GM23338 (cell line): Measurements from ENCODE around the gene ZBTB34. TPM values are rescaled to one million over a fixed set of nuclear protein-coding genes. Genes with fewer than 3 reads are reported as not detected.
A peak's percentile ranks its signal among the peaks of the same experiment; 100 is the strongest.

ENCODE experiments used
- ATAC-seq: fragments of 200-7000 bp; cut with Tn5 transposase; 3 replicates; pipeline ENCODE4 v1.9.1; 2020
- DNase-seq: peaks from one replicate; pipeline ENCODE4 v3.0.0-alpha.2; 2015; ENCODE audit warnings: low spot score
- H2AFZ ChIP-seq: fragments of 200-600 bp; sonication (generic); 2 replicates; pipeline ENCODE4 v1.8.0; 2016; ENCODE audit warnings: antibody characterized with exemption, mild to moderate bottlenecking, moderate library complexity
- H3F3A ChIP-seq: fragments of 200-600 bp; sonication (generic); replicated peaks from 2 replicates; pipeline ENCODE4 v1.8.0; 2017; ENCODE audit warnings: antibody characterized with exemption, mixed run types, low read depth
- H3K27ac ChIP-seq: fragments of 200-600 bp; sonication (generic); 2 replicates; pipeline ENCODE4 v1.6.1; 2016; ENCODE audit warnings: low read depth
- H3K27me3 ChIP-seq: fragments of 200-600 bp; sonication (generic); 2 replicates; pipeline ENCODE4 v1.8.0; 2016; ENCODE audit warnings: mild to moderate bottlenecking, mixed run types, moderate library complexity; ENCODE audit not compliant: insufficient read depth
- H3K36me3 ChIP-seq: fragments of 200-600 bp; sonication (generic); 2 replicates; pipeline ENCODE4 v1.8.0; 2016; ENCODE audit warnings: mild to moderate bottlenecking; ENCODE audit not compliant: insufficient read depth
- H3K4me1 ChIP-seq: fragments of 200-600 bp; sonication (generic); 2 replicates; pipeline ENCODE4 v1.8.0; 2016; ENCODE audit warnings: mild to moderate bottlenecking, moderate library complexity; ENCODE audit not compliant: insufficient read depth
- H3K4me2 ChIP-seq: fragments of 200-600 bp; sonication (generic); 2 replicates; pipeline ENCODE4 v1.7.1; 2017; ENCODE audit warnings: mixed run types
- H3K4me3 ChIP-seq: fragments of 200-600 bp; sonication (generic); 2 replicates; pipeline ENCODE4 v1.6.1; 2016; ENCODE audit warnings: mixed run types
- H3K79me2 ChIP-seq: fragments of 200-600 bp; sonication (generic); replicated peaks from 2 replicates; pipeline ENCODE4 v1.8.0; 2017; ENCODE audit warnings: mild to moderate bottlenecking; ENCODE audit not compliant: insufficient read depth
- H3K9me2 ChIP-seq: fragments of 200-600 bp; sonication (generic); 2 replicates; pipeline ENCODE4 v1.8.0; 2017; ENCODE audit not compliant: insufficient read depth
- H4K20me1 ChIP-seq: fragments of 200-600 bp; sonication (generic); replicated peaks from 2 replicates; pipeline ENCODE4 v1.8.0; 2017; ENCODE audit warnings: mild to moderate bottlenecking; ENCODE audit not compliant: insufficient read depth
- H3K27ac Mint-ChIP-seq: 2 replicates; pipeline ENCODE4 v1.8.0; 2020; ENCODE audit warnings: inconsistent platforms, mild to moderate bottlenecking, moderate library complexity, mixed read lengths
- H3K27me3 Mint-ChIP-seq: 3 replicates; pipeline ENCODE4 v1.8.0; 2022; ENCODE audit warnings: low read depth, mild to moderate bottlenecking, moderate library complexity, mixed read lengths, inconsistent platforms; ENCODE audit not compliant: insufficient read depth, poor library complexity
- H3K36me3 Mint-ChIP-seq: 3 replicates; pipeline ENCODE4 v1.8.0; 2021; ENCODE audit warnings: low read depth, mild to moderate bottlenecking, inconsistent platforms, moderate library complexity, mixed read lengths
- H3K4me1 Mint-ChIP-seq: 3 replicates; pipeline ENCODE4 v1.8.0; 2020; ENCODE audit warnings: mild to moderate bottlenecking, inconsistent platforms, mixed read lengths
- H3K4me3 Mint-ChIP-seq: 3 replicates; pipeline ENCODE4 v1.8.0; 2021; ENCODE audit warnings: moderate library complexity, mild to moderate bottlenecking, inconsistent platforms, mixed read lengths
- H3K9me3 Mint-ChIP-seq: 3 replicates; pipeline ENCODE4 v1.8.0; 2020; ENCODE audit warnings: moderate library complexity, mild to moderate bottlenecking, inconsistent platforms, mixed read lengths
- CREB1 ChIP-seq: fragments of 250-450 bp; sonication (Bioruptor Pico); IDR thresholded peaks from 2 replicates; pipeline ENCODE4 v1.5.0; 2020; ENCODE audit warnings: low read depth, mild to moderate bottlenecking, moderate library complexity
- ETS1 ChIP-seq: IDR thresholded peaks from 2 replicates; pipeline ENCODE4 v1.6.1; 2016; ENCODE audit warnings: antibody characterized with exemption
- EZH2 ChIP-seq: fragments of 200-600 bp; sonication (generic); IDR thresholded peaks from one replicate; pipeline ENCODE4 v1.8.0; 2017; ENCODE audit warnings: antibody characterized with exemption, mild to moderate bottlenecking, low read depth; ENCODE audit not compliant: unreplicated experiment
- EZH2phosphoT487 ChIP-seq: fragments of 200-600 bp; sonication (generic); IDR thresholded peaks from one replicate; pipeline ENCODE4 v1.8.1; 2018; ENCODE audit warnings: antibody characterized with exemption; ENCODE audit not compliant: unreplicated experiment
- NANOG ChIP-seq: IDR thresholded peaks from 2 replicates; pipeline ENCODE4 v1.6.1; 2016; ENCODE audit warnings: antibody characterized with exemption, borderline replicate concordance
- POLR2AphosphoS5 ChIP-seq: IDR thresholded peaks from 2 replicates; pipeline ENCODE4 v1.6.1; 2016; ENCODE audit warnings: antibody characterized with exemption, low read depth
- ZNF114 ChIP-seq: fragments of 250-450 bp; sonication (Bioruptor Pico); IDR thresholded peaks from 2 replicates; pipeline ENCODE4 v1.5.0; 2020; ENCODE audit warnings: mild to moderate bottlenecking, moderate library complexity
- ZNF331 ChIP-seq: fragments of 250-450 bp; sonication (Bioruptor Pico); IDR thresholded peaks from 2 replicates; pipeline ENCODE4 v1.5.0; 2020; ENCODE audit warnings: low read depth, mild to moderate bottlenecking, moderate library complexity
- polyA plus RNA-seq: library from polyadenylated mRNA; unstranded; fragments of >200 nt; fragmentation: Nextera tagmentation; extraction: Ambion mirVana; gene quantifications from 2 replicates; pipeline ENCODE4 v1.2.1, GENCODE V29; 2016
- total RNA-seq: library from RNA; depleted of rRNA; stranded (reverse); fragments of >200 nt; shearing (Covaris generic); gene quantifications from 2 replicates; pipeline ENCODE4 v1.2.3, GENCODE V29; 2014
- TF ChIP-seq, protein P1 (sequence below): IDR thresholded peaks from one replicate; pipeline ENCODE4 v1.6.1; 2018; ENCODE audit warnings: antibody characterized with exemption; ENCODE audit not compliant: unreplicated experiment

ZBTB34 gene
- total and polyA plus RNA-seq, 2 experiments from 2014 or later, result 6.4 to 21.9 TPM

DNA sequence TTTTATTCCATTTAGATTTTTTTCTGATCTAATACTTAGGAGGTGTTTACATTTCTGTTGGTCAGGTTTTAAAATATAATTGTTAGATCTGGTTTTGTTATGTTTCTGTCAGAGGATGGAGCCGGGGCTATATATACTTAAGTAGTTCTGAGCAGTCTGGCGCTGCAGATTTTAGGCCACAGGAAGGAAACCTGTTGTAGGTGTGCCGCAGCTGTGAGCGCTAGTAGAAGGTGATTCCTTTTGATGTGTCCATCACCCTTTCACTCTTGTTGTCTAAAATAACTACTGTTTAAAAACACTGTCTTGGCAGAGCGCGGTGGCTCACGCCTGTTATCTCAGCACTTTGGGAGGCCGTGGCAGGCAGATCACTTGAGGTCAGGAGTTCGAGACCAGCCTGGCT is 17.0 kb downstream of the ZBTB34 start:
- Mint-ChIP-seq H3K4me3 (no peak overlapping the region), H3K27me3 (peaks cover 3% of the 10 kb centered on the region), H3K36me3 (peaks cover 26% of the 10 kb centered on the region), H3K27ac (no peak overlapping the region), H3K9me3 (peaks cover 2% of the 10 kb centered on the region; the same call in 2 of the 3 replicates), H3K4me1 (peaks cover 13% of the 10 kb centered on the region)
- Histone ChIP-seq H3K27me3 (no peaks in the 10 kb centered on the region), H3F3A (no peaks in the 10 kb centered on the region), H3K79me2 (peaks cover 69% of the 10 kb centered on the region), H3K4me2 (no peak overlapping the region), H3K9me2 (no peaks in the 10 kb centered on the region), H2AFZ (no peak overlapping the region), H4K20me1 (peaks cover 7% of the 10 kb centered on the region), H3K27ac (peak overlapping the region; percentile 30; the same call in 1 of the 2 replicates), H3K4me3 (no peak overlapping the region), H3K4me1 (0 out of 2 replicates have a peak, but pooled peaks cover 6% of the 10 kb centered on the region), H3K36me3 (no peaks in the 10 kb centered on the region)
- DNase-seq, result no peak
- TF ChIP-seq ZNF114 (CRISPR knock-in tag) (no peak), POLR2AphosphoS5 (no peak), CREB1 (no peak), EZH2phosphoT487 (no peak), ETS1 (no peak), ZNF331 (no peak), NANOG (no peak), EZH2 (no peak)
- TF ChIP-seq, protein P1, sequence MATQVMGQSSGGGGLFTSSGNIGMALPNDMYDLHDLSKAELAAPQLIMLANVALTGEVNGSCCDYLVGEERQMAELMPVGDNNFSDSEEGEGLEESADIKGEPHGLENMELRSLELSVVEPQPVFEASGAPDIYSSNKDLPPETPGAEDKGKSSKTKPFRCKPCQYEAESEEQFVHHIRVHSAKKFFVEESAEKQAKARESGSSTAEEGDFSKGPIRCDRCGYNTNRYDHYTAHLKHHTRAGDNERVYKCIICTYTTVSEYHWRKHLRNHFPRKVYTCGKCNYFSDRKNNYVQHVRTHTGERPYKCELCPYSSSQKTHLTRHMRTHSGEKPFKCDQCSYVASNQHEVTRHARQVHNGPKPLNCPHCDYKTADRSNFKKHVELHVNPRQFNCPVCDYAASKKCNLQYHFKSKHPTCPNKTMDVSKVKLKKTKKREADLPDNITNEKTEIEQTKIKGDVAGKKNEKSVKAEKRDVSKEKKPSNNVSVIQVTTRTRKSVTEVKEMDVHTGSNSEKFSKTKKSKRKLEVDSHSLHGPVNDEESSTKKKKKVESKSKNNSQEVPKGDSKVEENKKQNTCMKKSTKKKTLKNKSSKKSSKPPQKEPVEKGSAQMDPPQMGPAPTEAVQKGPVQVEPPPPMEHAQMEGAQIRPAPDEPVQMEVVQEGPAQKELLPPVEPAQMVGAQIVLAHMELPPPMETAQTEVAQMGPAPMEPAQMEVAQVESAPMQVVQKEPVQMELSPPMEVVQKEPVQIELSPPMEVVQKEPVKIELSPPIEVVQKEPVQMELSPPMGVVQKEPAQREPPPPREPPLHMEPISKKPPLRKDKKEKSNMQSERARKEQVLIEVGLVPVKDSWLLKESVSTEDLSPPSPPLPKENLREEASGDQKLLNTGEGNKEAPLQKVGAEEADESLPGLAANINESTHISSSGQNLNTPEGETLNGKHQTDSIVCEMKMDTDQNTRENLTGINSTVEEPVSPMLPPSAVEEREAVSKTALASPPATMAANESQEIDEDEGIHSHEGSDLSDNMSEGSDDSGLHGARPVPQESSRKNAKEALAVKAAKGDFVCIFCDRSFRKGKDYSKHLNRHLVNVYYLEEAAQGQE, result no peak
- no peak for ATAC-seq

- Histone ChIP-seq H3K4me1 (no peaks in the 10 kb centered on the region), H3K4me3 (no peak overlapping the region), H3K36me3 (no peaks in the 10 kb centered on the region), H3K27me3 (no peaks in the 10 kb centered on the region), H3K4me2 (no peak overlapping the region), H3K79me2 (peaks cover 64% of the 10 kb centered on the region), H2AFZ (no peak overlapping the region), H3F3A (no peaks in the 10 kb centered on the region), H3K9me2 (no peaks in the 10 kb centered on the region), H4K20me1 (peaks cover 13% of the 10 kb centered on the region), H3K27ac (no peak overlapping the region)
- Mint-ChIP-seq H3K27me3 (peaks cover 3% of the 10 kb centered on the region), H3K27ac (no peak overlapping the region), H3K9me3 (peaks cover 2% of the 10 kb centered on the region; the same call in 2 of the 3 replicates), H3K36me3 (peaks cover 26% of the 10 kb centered on the region), H3K4me1 (peaks cover 12% of the 10 kb centered on the region), H3K4me3 (no peak overlapping the region; the same call in 2 of the 3 replicates)
- ATAC-seq (no peak), DNase-seq (no peak)
- TF ChIP-seq ZNF114 (CRISPR knock-in tag), result no peak
Measured at GRCh38 chr9:126879288-126879687, 18.8 kb downstream of the ZBTB34 start.
